Activated CD4-positive, CD25-positive, alpha-beta regulatory T cell treated with anti-CD3 and anti-CD28 coated beads, Interleukin-2, amount 50 U/mL, for 72 hours (primary cell): ENCODE measurements around the gene ANKRD36B.
"Not testable (repeated sequence)": the region's sequence is repeated elsewhere in the genome, so short reads cannot be mapped to it uniquely, and the experiment has no call there.

ENCODE experiments used
- DNase-seq: peaks from one replicate; pipeline ENCODE4 v3.0.0; 2021

ANKRD36B gene

GRCh38 chr2:97548536-97548935, 41.1 kb downstream of the ANKRD36B start:
- DNase-seq: not testable (repeated sequence)

DNA sequence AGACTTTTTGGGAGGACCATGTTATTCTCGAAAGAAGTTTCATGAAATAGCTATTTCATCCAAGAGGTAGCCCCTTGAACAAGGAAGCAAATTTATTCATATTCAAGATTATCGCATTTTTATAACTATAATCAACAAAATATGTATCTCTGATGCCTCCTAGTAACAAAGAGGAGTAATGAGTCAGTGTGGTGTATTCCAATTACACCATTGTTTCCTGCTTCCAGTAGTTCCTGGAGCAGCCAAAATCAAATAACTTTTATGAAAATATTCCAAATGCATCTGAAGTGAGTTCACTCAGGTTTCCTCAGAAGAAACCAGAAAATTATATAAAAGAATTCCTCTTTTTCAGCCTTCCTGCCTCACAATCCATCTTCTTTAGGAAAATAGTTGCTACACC, 43.0 kb downstream of the ANKRD36B start:
- DNase-seq: no peak

- DNase-seq: not testable (repeated sequence)
Measured at GRCh38 chr2:97544911-97545310, 44.8 kb downstream of the ANKRD36B start.

- DNase-seq: not testable (repeated sequence)
Measured at GRCh38 chr2:97525904-97526303, 63.8 kb downstream of the ANKRD36B start.

DNA sequence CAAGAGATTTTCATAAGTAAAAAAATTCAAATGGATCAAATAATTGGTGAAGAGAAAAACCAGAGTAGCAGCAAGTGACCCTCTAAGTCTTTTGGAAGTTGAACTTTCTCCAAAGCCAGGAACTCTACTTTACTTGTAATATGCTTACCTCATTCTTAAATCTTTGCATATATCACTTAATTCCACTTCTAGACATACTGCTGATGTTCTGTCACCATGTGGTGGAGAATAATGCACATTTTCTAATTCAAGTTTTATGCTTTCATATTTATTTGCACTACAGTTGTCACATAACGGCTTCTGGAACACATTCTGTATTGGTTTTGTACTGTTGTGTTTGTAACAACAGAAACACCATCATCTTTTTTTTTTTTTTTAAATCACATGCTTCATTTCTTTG, 65.9 kb downstream of the ANKRD36B start:
- DNase-seq: not testable (repeated sequence)

DNA sequence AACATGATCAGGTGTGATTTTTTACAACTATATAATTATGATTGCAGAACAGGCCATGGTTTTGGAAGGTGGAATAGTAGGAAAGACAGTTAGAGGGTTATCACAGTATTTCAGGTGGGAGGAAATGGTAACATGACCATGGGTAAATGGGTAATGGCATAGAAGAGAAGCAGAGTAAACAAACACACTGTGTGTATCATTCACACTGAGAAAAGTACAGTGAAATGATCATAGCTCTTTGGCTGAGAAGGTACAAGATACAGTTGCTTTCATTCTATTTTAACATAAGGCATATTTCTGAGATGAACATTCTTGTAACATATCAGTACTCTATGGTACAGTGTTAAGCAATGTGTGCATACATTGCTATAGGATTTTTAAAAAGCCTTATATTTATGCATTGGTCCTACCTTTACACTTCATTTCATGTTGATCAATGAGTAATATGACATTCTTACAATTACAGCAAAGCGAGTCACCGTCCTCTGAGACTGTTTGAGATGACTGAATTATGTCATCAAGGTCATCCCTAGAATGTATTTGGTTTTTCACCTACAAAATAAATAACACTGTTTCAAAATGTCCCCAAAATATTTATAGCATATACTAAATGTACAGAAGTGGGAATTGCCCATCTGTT, 66.6 kb downstream of the ANKRD36B start:
- not testable (repeated sequence) for DNase-seq

DNA sequence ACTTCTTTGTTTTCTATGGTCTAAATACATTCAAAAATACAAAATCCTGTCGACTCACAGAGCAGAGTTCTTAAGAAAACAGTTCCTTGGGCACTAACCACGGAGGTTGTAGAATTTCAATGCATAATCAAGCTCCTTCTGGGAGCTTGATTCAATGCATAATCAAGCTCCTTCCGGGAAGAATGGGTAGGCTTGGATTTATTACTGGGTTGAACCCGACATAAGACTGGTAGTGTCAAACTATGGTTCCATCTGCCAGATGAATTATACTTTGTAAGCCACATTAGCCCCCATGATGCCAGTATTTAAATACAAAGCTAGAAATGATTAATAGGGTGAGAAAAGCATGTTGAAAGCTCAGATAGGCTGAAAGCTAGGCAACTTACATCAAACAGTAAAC, 94.0 kb downstream of the ANKRD36B start:
- DNase-seq: not testable (repeated sequence)

DNA sequence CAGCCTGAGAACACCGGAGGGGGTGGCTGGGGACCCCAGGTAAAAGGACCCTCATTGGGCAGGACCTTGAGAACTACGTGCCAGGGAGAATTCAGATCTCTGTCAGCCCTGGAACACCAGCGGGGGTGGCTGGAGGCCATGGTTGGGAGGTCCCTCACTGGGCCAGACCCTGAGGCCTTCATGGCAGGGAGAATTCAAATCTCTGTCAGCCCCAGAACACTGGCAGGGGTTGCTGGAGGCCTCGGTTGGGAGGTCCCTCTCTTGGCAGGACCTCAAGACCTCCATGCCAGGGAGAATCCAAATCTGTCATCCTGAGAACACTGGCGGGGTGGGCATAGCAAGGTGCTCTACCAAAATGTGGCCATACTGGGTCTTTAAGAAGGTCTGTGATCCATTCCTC, 99.5 kb downstream of the ANKRD36B start:
- DNase-seq: not testable (repeated sequence)
